Activated CD4-positive, alpha-beta T cell treated with anti-CD3 and anti-CD28 coated beads, Interleukin-2, amount 10 ng/mL, durations not matched to agents 24 days and 14 days (primary cell): Measurements from ENCODE around the gene ZNF598. TPM values are rescaled to one million over a fixed set of nuclear protein-coding genes. Genes with fewer than 3 reads are reported as not detected.

Experiments used
- DNase-seq: peaks from one replicate; pipeline ENCODE4 v3.0.0; 2022
- H3K27ac Mint-ChIP-seq: one replicate; pipeline ENCODE4 v1.8.0; 2022; ENCODE audit warnings: mild to moderate bottlenecking, mixed read lengths
- H3K27me3 Mint-ChIP-seq: one replicate; pipeline ENCODE4 v1.8.0; 2022; ENCODE audit warnings: mixed read lengths
- H3K36me3 Mint-ChIP-seq: one replicate; pipeline ENCODE4 v1.8.0; 2022; ENCODE audit warnings: low read depth, mild to moderate bottlenecking, mixed read lengths
- H3K4me1 Mint-ChIP-seq: one replicate; pipeline ENCODE4 v1.8.0; 2021; ENCODE audit warnings: mixed read lengths
- H3K4me3 Mint-ChIP-seq: one replicate; pipeline ENCODE4 v1.8.0; 2022; ENCODE audit warnings: mild to moderate bottlenecking, moderate library complexity, mixed read lengths
- H3K9me3 Mint-ChIP-seq: one replicate; pipeline ENCODE4 v1.8.0; 2021; ENCODE audit warnings: mixed read lengths
- intact Hi-C: fragments of 100-400 bp; cut with micrococcal nuclease; formaldehyde crosslinking; loops from one replicate; pipeline ENCODE4 v1.15.1; 2023
- total RNA-seq: library from RNA; stranded (reverse); gene quantifications from 2 replicates; pipeline ENCODE4 v1.2.3, GENCODE V29; 2022

The ZNF598 gene
- total RNA-seq, 1 donor from 2014 or later: 99.0 TPM

GRCh38 chr16:2003231-2003826 lies 6.3 kb downstream of the ZNF598 start:
- Mint-ChIP-seq H3K36me3 (peaks cover 32% of the 10 kb centered on the region), H3K4me1 (peaks cover 25% of the 10 kb centered on the region), H3K27ac (no peak overlapping the region), H3K27me3 (no peaks in the 10 kb centered on the region), H3K4me3 (no peak overlapping the region), H3K9me3 (no peaks in the 10 kb centered on the region)
- DNase-seq: no peak
- intact Hi-C loops: loop anchor here (10.0 kb wide), 1 partner anchor 211 kb away; the partner anchor contains the start of genes BRICD5 and PGP

GRCh38 chr16:2002406-2003230 lies 7.0 kb downstream of the ZNF598 start:
- no peaks in the 10 kb centered on the region for H3K9me3 Mint-ChIP-seq
- no peak overlapping the region for H3K27ac Mint-ChIP-seq
- no peak overlapping the region for H3K4me3 Mint-ChIP-seq
- intact Hi-C loops: loop anchor here (10.0 kb wide), 1 partner anchor 212 kb away; the partner anchor contains the start of genes BRICD5 and PGP
- DNase-seq: no peak
- H3K36me3 Mint-ChIP-seq: peaks cover 28% of the 10 kb centered on the region
- no peaks in the 10 kb centered on the region for H3K27me3 Mint-ChIP-seq
- peaks cover 20% of the 10 kb centered on the region for H3K4me1 Mint-ChIP-seq

GRCh38 chr16:2001456-2002355 lies 7.9 kb downstream of the ZNF598 start:
- peaks cover 13% of the 10 kb centered on the region for H3K4me1 Mint-ChIP-seq
- no peak overlapping the region for H3K4me3 Mint-ChIP-seq
- H3K27ac Mint-ChIP-seq: no peak overlapping the region
- intact Hi-C loops: loop anchor here (10.0 kb wide), 1 partner anchor 213 kb away; the partner anchor contains the start of genes BRICD5 and PGP
- H3K9me3 Mint-ChIP-seq: no peaks in the 10 kb centered on the region
- DNase-seq: no peak
- H3K27me3 Mint-ChIP-seq: no peaks in the 10 kb centered on the region
- H3K36me3 Mint-ChIP-seq: peaks cover 29% of the 10 kb centered on the region

- Mint-ChIP-seq H3K27me3 (no peaks in the 10 kb centered on the region), H3K4me1 (peaks cover 11% of the 10 kb centered on the region), H3K36me3 (peaks cover 27% of the 10 kb centered on the region), H3K4me3 (no peak overlapping the region), H3K9me3 (no peaks in the 10 kb centered on the region), H3K27ac (no peak overlapping the region)
- intact Hi-C loops: loop anchor here (10.0 kb wide), 1 partner anchor 214 kb away; the partner anchor contains the start of genes BRICD5 and PGP
- DNase-seq: no peak
These were observed 8.6 kb downstream of the ZNF598 start for GRCh38 chr16:2001035-2001434.

GRCh38 chr16:1999866-2000514 lies 9.6 kb downstream of the ZNF598 start:
- Mint-ChIP-seq H3K36me3 (peaks cover 32% of the 10 kb centered on the region), H3K27ac (no peak overlapping the region), H3K27me3 (no peaks in the 10 kb centered on the region), H3K9me3 (no peaks in the 10 kb centered on the region), H3K4me3 (no peak overlapping the region), H3K4me1 (peaks cover 11% of the 10 kb centered on the region)
- intact Hi-C loops: loop anchor here (10.0 kb wide), 1 partner anchor 215 kb away; the partner anchor contains the start of genes BRICD5 and PGP
- DNase-seq: no peak

- no peak overlapping the region for H3K27ac Mint-ChIP-seq
- H3K4me1 Mint-ChIP-seq: peaks cover 7% of the 10 kb centered on the region
- no peak overlapping the region for H3K4me3 Mint-ChIP-seq
- DNase-seq: no peak
- intact Hi-C loops: no loop called here
- peaks cover 32% of the 10 kb centered on the region for H3K36me3 Mint-ChIP-seq
- H3K27me3 Mint-ChIP-seq: no peaks in the 10 kb centered on the region
- H3K9me3 Mint-ChIP-seq: no peaks in the 10 kb centered on the region
These were observed 10.5 kb downstream of the ZNF598 start for GRCh38 chr16:1998852-1999801.

- peaks cover 8% of the 10 kb centered on the region for H3K4me1 Mint-ChIP-seq
- no peaks in the 10 kb centered on the region for H3K27me3 Mint-ChIP-seq
- H3K27ac Mint-ChIP-seq: no peak overlapping the region
- no peak overlapping the region for H3K4me3 Mint-ChIP-seq
- intact Hi-C loops: no loop called here
- H3K9me3 Mint-ChIP-seq: no peaks in the 10 kb centered on the region
- no peak for DNase-seq
- H3K36me3 Mint-ChIP-seq: peaks cover 32% of the 10 kb centered on the region
These were observed 11.2 kb downstream of the ZNF598 start for GRCh38 chr16:1998360-1998835.

GRCh38 chr16:1997494-1998359 lies 11.9 kb downstream of the ZNF598 start:
- intact Hi-C loops: no loop called here
- DNase-seq: no peak
- Mint-ChIP-seq H3K9me3 (no peaks in the 10 kb centered on the region), H3K27me3 (no peaks in the 10 kb centered on the region), H3K4me1 (peaks cover 8% of the 10 kb centered on the region), H3K27ac (no peak overlapping the region), H3K36me3 (peaks cover 32% of the 10 kb centered on the region), H3K4me3 (no peak overlapping the region)

GRCh38 chr16:1993731-1994131 lies 15.9 kb downstream of the ZNF598 start:
- H3K4me1 Mint-ChIP-seq: peaks cover 19% of the 10 kb centered on the region
- no peak overlapping the region for H3K4me3 Mint-ChIP-seq
- H3K27me3 Mint-ChIP-seq: peaks cover 9% of the 10 kb centered on the region
- H3K27ac Mint-ChIP-seq: peak overlapping the region; percentile 74
- no peak for DNase-seq
- intact Hi-C loops: loop anchor here (5.0 kb wide), 1 partner anchor 54 kb away; the partner anchor contains the start of genes NTHL1 and TSC2
- H3K9me3 Mint-ChIP-seq: no peaks in the 10 kb centered on the region
- peaks cover 17% of the 10 kb centered on the region for H3K36me3 Mint-ChIP-seq

GRCh38 chr16:1992704-1993317 lies 16.8 kb downstream of the ZNF598 start:
- Mint-ChIP-seq H3K36me3 (peaks cover 18% of the 10 kb centered on the region), H3K9me3 (no peaks in the 10 kb centered on the region), H3K27me3 (peaks cover 13% of the 10 kb centered on the region), H3K4me3 (no peak overlapping the region), H3K27ac (no peak overlapping the region), H3K4me1 (peaks cover 21% of the 10 kb centered on the region)
- intact Hi-C loops: loop anchor here (1.0 to 5.0 kb wide), 3 partner anchors 9 to 54 kb away; partner anchors contain the start of genes GFER, NTHL1 and TSC2
- DNase-seq: no peak
